Measurements from ENCODE around the gene FAM136A. TPM values are rescaled to one million over a fixed set of nuclear protein-coding genes. Genes with fewer than 3 reads are reported as not detected.
A peak's percentile ranks its signal among the peaks of the same experiment; 100 is the strongest.

The FAM136A gene
- polyA plus RNA-seq (2013): 64.4 TPM

- POLR2A ChIA-PET: no interaction called here
- peak; percentile 83 to 90 (median 89) for DNase-seq
- Histone ChIP-seq H3K27ac (ENCODE audit: insufficient read depth in 1 of 2, low read depth in 1 of 2, low read length in 2 of 2, poor library complexity in 1 of 2, severe bottlenecking in 2 of 2) (peak within 1 kb of the TSS; percentile 33 to 65), H3K4me1 (ENCODE audit: control extremely low read depth in 1 of 4, control insufficient read depth in 4 of 4, insufficient read depth in 4 of 4, low read length in 3 of 4) (peaks cover 0 to 13% (median 11%) of the 10 kb centered on the region in 4 experiments), H3K9me3 (ENCODE audit: control extremely low read depth in 1 of 5, control insufficient read depth in 4 of 5, insufficient read depth in 2 of 5, low read depth in 1 of 5, low read length in 4 of 5) (no peaks in the 10 kb centered on the region), H3K36me3 (ENCODE audit: control insufficient read depth in 4 of 4, insufficient read depth in 4 of 4, low read length in 3 of 4) (peaks cover 4 to 36% (median 20%) of the 10 kb centered on the region in 4 experiments), H3K27me3 (replicated peaks in 2 of 5; ENCODE audit: control insufficient read depth in 4 of 5, insufficient read depth in 5 of 5, low read length in 4 of 5) (no peaks in the 10 kb centered on the region), H3K4me3 (ENCODE audit: control insufficient read depth in 1 of 7, extremely low read depth in 1 of 7, insufficient read depth in 4 of 7, low read depth in 2 of 7, low read length in 6 of 7) (peak within 1 kb of the TSS; percentile 67 to 93 (median 79))
- WGBS (ENCODE audit: insufficient coverage): 1% methylated on average over 68 of the region's 79 CpGs
- CTCF ChIA-PET: interaction anchor here (1.1 to 9.2 kb wide), 10 partner anchors 8 to 488 kb away, joined by 3 to 132 read pairs (median 7); partner anchors contain the start of genes MXD1 and SNRPG
Observed at GRCh38 chr2:70301344-70302194, at the start of gene FAM136A. Gene FAM136A, minus strand, starts transcription at chr2:70302067. Its CDS starts 56 bp downstream, at chr2:70302011.

- Histone ChIP-seq H3K4me1 (ENCODE audit: control extremely low read depth in 1 of 4, control insufficient read depth in 4 of 4, insufficient read depth in 4 of 4, low read length in 3 of 4) (no peaks in the 10 kb centered on the region), H3K36me3 (ENCODE audit: control insufficient read depth in 4 of 4, insufficient read depth in 4 of 4, low read length in 3 of 4) (no peaks in the 10 kb centered on the region), H3K27me3 (replicated peaks in 2 of 5; ENCODE audit: control insufficient read depth in 4 of 5, insufficient read depth in 5 of 5, low read length in 4 of 5) (peaks cover 0 to 62% (median 20%) of the 10 kb centered on the region in 5 experiments), H3K9me3 (ENCODE audit: control extremely low read depth in 1 of 5, control insufficient read depth in 4 of 5, insufficient read depth in 2 of 5, low read depth in 1 of 5, low read length in 4 of 5) (no peaks in the 10 kb centered on the region), H3K4me3 (ENCODE audit: control insufficient read depth in 1 of 7, extremely low read depth in 1 of 7, insufficient read depth in 4 of 7, low read depth in 2 of 7, low read length in 6 of 7) (no peak overlapping the region), H3K27ac (ENCODE audit: insufficient read depth in 1 of 2, low read depth in 1 of 2, low read length in 2 of 2, poor library complexity in 1 of 2, severe bottlenecking in 2 of 2) (no peak overlapping the region)
- WGBS (ENCODE audit: insufficient coverage): 100% methylated on average over 1 of the region's 3 CpGs
- ChIA-PET CTCF (interaction anchor here (1.6 kb wide), 1 partner anchor 269 kb away, joined by 6 read pairs; no protein-coding TSS in a partner anchor), POLR2A (no interaction called here)
- DNase-seq: no peak
Observed at GRCh38 chr2:70349921-70350685, 48.2 kb upstream of the FAM136A start.

GRCh38 chr2:70347831-70348230, 46.0 kb upstream of the FAM136A start:
- no peak for DNase-seq
- H3K36me3 ChIP-seq (ENCODE audit: control insufficient read depth in 4 of 4, insufficient read depth in 4 of 4, low read length in 3 of 4): no peaks in the 10 kb centered on the region
- ChIA-PET POLR2A (no interaction called here), CTCF (interaction anchor here (1.2 to 1.6 kb wide), 2 partner anchors 15 to 188 kb away, joined by 3 read pairs; no protein-coding TSS in a partner anchor)
- no peaks in the 10 kb centered on the region for H3K4me1 ChIP-seq (ENCODE audit: control extremely low read depth in 1 of 4, control insufficient read depth in 4 of 4, insufficient read depth in 4 of 4, low read length in 3 of 4)
- H3K9me3 ChIP-seq (ENCODE audit: control extremely low read depth in 1 of 5, control insufficient read depth in 4 of 5, insufficient read depth in 2 of 5, low read depth in 1 of 5, low read length in 4 of 5): no peaks in the 10 kb centered on the region
- no CpG with 5 or more reads among the region's 1 CpG for WGBS (ENCODE audit: insufficient coverage)
- peaks cover 0 to 57% (median 22%) of the 10 kb centered on the region in 5 experiments for H3K27me3 ChIP-seq (replicated peaks in 2 of 5; ENCODE audit: control insufficient read depth in 4 of 5, insufficient read depth in 5 of 5, low read length in 4 of 5)
- H3K27ac ChIP-seq (ENCODE audit: insufficient read depth in 1 of 2, low read depth in 1 of 2, low read length in 2 of 2, poor library complexity in 1 of 2, severe bottlenecking in 2 of 2): no peak overlapping the region
- no peak overlapping the region for H3K4me3 ChIP-seq (ENCODE audit: control insufficient read depth in 1 of 7, extremely low read depth in 1 of 7, insufficient read depth in 4 of 7, low read depth in 2 of 7, low read length in 6 of 7)

GRCh38 chr2:70344195-70344594, 42.3 kb upstream of the FAM136A start:
- Histone ChIP-seq H3K27me3 (replicated peaks in 2 of 5; ENCODE audit: control insufficient read depth in 4 of 5, insufficient read depth in 5 of 5, low read length in 4 of 5) (peaks cover 0 to 33% (median 22%) of the 10 kb centered on the region in 5 experiments), H3K36me3 (ENCODE audit: control insufficient read depth in 4 of 4, insufficient read depth in 4 of 4, low read length in 3 of 4) (no peaks in the 10 kb centered on the region), H3K4me1 (ENCODE audit: control extremely low read depth in 1 of 4, control insufficient read depth in 4 of 4, insufficient read depth in 4 of 4, low read length in 3 of 4) (no peaks in the 10 kb centered on the region), H3K4me3 (ENCODE audit: control insufficient read depth in 1 of 7, extremely low read depth in 1 of 7, insufficient read depth in 4 of 7, low read depth in 2 of 7, low read length in 6 of 7) (no peak overlapping the region), H3K9me3 (ENCODE audit: control extremely low read depth in 1 of 5, control insufficient read depth in 4 of 5, insufficient read depth in 2 of 5, low read depth in 1 of 5, low read length in 4 of 5) (no peaks in the 10 kb centered on the region), H3K27ac (ENCODE audit: insufficient read depth in 1 of 2, low read depth in 1 of 2, low read length in 2 of 2, poor library complexity in 1 of 2, severe bottlenecking in 2 of 2) (no peak overlapping the region)
- no peak for DNase-seq
- POLR2A ChIA-PET: no interaction called here
- 64% methylated on average over 1 of the region's 1 CpG for WGBS (ENCODE audit: insufficient coverage)
- CTCF ChIA-PET: interaction anchor here (5.1 kb wide), 1 partner anchor 275 kb away, joined by 62 read pairs; no protein-coding TSS in a partner anchor

GRCh38 chr2:70341477-70341765, 39.6 kb upstream of the FAM136A start:
- CTCF ChIA-PET: interaction anchor here (1.1 to 5.1 kb wide), 12 partner anchors 9 to 310 kb away, joined by 3 to 62 read pairs (median 8); partner anchors contain the start of gene TGFA
- Histone ChIP-seq H3K9me3 (ENCODE audit: control extremely low read depth in 1 of 5, control insufficient read depth in 4 of 5, insufficient read depth in 2 of 5, low read depth in 1 of 5, low read length in 4 of 5) (no peaks in the 10 kb centered on the region), H3K27ac (ENCODE audit: insufficient read depth in 1 of 2, low read depth in 1 of 2, low read length in 2 of 2, poor library complexity in 1 of 2, severe bottlenecking in 2 of 2) (no peak overlapping the region), H3K4me3 (ENCODE audit: control insufficient read depth in 1 of 7, extremely low read depth in 1 of 7, insufficient read depth in 4 of 7, low read depth in 2 of 7, low read length in 6 of 7) (no peak overlapping the region), H3K4me1 (ENCODE audit: control extremely low read depth in 1 of 4, control insufficient read depth in 4 of 4, insufficient read depth in 4 of 4, low read length in 3 of 4) (no peaks in the 10 kb centered on the region), H3K36me3 (ENCODE audit: control insufficient read depth in 4 of 4, insufficient read depth in 4 of 4, low read length in 3 of 4) (no peaks in the 10 kb centered on the region), H3K27me3 (replicated peaks in 2 of 5; ENCODE audit: control insufficient read depth in 4 of 5, insufficient read depth in 5 of 5, low read length in 4 of 5) (peaks cover 0 to 23% (median 14%) of the 10 kb centered on the region in 5 experiments)
- DNase-seq: no peak
- POLR2A ChIA-PET: no interaction called here

GRCh38 chr2:70340761-70341476, 39.1 kb upstream of the FAM136A start:
- 9% methylated on average over 5 of the region's 7 CpGs for WGBS (ENCODE audit: insufficient coverage)
- Histone ChIP-seq H3K27me3 (replicated peaks in 2 of 5; ENCODE audit: control insufficient read depth in 4 of 5, insufficient read depth in 5 of 5, low read length in 4 of 5) (peaks cover 0 to 23% (median 9%) of the 10 kb centered on the region in 5 experiments), H3K9me3 (ENCODE audit: control extremely low read depth in 1 of 5, control insufficient read depth in 4 of 5, insufficient read depth in 2 of 5, low read depth in 1 of 5, low read length in 4 of 5) (no peaks in the 10 kb centered on the region), H3K4me3 (ENCODE audit: control insufficient read depth in 1 of 7, extremely low read depth in 1 of 7, insufficient read depth in 4 of 7, low read depth in 2 of 7, low read length in 6 of 7) (no peak overlapping the region), H3K4me1 (ENCODE audit: control extremely low read depth in 1 of 4, control insufficient read depth in 4 of 4, insufficient read depth in 4 of 4, low read length in 3 of 4) (no peaks in the 10 kb centered on the region), H3K27ac (ENCODE audit: insufficient read depth in 1 of 2, low read depth in 1 of 2, low read length in 2 of 2, poor library complexity in 1 of 2, severe bottlenecking in 2 of 2) (no peak overlapping the region), H3K36me3 (ENCODE audit: control insufficient read depth in 4 of 4, insufficient read depth in 4 of 4, low read length in 3 of 4) (no peaks in the 10 kb centered on the region)
- ChIA-PET CTCF (interaction anchor here (0.6 to 5.1 kb wide), 17 partner anchors 9 to 407 kb away, joined by 3 to 62 read pairs (median 5); partner anchors contain the start of genes FAM136A and TGFA), POLR2A (no interaction called here)
- DNase-seq: peak; percentile 31 to 52 (median 39)
